Measurements from ENCODE around the gene COL9A2.

COL9A2 gene

DNA sequence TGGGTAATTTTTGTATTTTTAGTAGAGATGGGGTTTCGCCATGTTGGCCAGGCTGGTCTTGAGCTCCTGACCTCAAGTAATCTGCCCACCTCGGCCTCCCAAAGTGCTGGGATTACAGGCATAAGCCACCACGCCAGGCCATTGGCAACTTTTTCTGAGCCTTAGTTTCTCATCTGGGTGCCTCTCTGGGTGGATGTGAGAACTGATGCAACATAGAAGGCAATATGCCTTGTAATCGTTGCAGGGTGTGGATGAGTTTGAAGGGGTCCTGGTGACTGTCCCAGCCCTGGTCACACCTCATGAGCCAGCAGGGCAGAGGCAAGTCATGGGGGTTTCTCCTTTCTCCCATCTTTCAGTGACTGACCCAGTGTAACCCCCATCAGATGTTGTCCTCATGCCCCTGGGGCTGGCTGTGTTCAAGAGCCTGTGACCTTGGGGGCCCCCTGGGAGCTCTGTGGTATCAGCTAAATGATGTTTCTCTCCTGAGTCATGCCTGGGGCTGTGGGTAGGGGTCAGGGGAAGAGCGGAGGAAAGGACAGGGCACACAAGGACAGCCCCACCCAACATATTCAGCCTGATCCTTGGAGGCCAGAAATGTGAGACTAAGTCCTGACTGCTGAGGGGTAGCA, 3.6 kb downstream of the COL9A2 start:
- no peak overlapping the region for H3K27ac ChIP-seq
- no peak for TF ChIP-seq ZFX (IDR thresholded peaks at IDR 0.05; ENCODE audit: borderline replicate concordance)
- TF ChIP-seq, protein P1, sequence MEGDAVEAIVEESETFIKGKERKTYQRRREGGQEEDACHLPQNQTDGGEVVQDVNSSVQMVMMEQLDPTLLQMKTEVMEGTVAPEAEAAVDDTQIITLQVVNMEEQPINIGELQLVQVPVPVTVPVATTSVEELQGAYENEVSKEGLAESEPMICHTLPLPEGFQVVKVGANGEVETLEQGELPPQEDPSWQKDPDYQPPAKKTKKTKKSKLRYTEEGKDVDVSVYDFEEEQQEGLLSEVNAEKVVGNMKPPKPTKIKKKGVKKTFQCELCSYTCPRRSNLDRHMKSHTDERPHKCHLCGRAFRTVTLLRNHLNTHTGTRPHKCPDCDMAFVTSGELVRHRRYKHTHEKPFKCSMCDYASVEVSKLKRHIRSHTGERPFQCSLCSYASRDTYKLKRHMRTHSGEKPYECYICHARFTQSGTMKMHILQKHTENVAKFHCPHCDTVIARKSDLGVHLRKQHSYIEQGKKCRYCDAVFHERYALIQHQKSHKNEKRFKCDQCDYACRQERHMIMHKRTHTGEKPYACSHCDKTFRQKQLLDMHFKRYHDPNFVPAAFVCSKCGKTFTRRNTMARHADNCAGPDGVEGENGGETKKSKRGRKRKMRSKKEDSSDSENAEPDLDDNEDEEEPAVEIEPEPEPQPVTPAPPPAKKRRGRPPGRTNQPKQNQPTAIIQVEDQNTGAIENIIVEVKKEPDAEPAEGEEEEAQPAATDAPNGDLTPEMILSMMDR (IDR thresholded peaks at IDR 0.05), result no peak

DNA sequence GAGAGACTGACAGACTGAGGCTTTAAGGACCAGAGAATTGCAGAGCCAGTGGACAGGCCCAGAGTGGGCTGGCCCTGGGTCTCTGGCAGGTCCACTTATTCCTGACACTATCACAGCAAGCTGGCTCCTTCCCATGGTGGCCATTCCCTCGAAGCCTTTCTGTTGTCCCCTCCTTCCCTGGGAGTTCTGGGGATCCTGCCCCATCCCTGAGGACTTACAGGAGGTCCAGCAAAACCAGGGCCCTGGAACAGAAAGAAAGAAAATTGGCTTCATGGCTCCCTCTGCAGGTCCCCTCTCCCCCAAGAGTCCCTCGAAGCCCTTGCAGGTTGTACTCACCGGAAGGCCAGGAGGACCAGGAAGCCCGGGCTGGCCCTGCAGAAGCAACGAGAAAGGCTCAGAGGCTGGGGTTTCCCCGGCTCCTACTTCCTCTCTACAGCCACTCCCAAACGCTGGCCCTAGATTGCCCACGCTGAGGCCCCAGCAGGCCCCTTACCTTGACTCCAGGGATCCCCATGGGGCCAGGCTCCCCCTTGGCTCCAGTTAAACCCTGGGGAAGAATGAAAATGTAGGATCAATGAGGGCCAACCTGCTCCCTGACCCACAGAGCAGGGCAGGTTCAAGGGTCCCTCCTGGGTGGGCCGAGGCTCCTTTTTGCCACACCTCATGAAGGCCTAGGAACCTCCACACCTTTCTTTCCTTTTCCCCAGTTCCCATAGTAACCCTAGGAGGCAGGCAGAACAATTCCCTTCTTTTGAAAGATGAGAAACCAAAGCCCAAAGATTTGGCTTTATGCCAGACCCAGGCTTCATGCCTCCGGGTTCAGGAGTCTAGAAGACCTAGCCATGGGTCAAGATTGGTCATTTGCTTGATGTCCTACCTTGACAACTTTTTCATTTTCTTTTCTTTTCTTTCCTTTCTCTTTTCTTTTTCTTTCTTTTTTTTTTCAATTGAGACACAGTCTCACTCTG, 4.6 kb downstream of the COL9A2 start:
- H3K27ac ChIP-seq, result no peak overlapping the region
- no peak for TF ChIP-seq ZFX (IDR thresholded peaks at IDR 0.05; ENCODE audit: borderline replicate concordance)
- TF ChIP-seq, protein P1 (IDR thresholded peaks at IDR 0.05), result no peak

DNA sequence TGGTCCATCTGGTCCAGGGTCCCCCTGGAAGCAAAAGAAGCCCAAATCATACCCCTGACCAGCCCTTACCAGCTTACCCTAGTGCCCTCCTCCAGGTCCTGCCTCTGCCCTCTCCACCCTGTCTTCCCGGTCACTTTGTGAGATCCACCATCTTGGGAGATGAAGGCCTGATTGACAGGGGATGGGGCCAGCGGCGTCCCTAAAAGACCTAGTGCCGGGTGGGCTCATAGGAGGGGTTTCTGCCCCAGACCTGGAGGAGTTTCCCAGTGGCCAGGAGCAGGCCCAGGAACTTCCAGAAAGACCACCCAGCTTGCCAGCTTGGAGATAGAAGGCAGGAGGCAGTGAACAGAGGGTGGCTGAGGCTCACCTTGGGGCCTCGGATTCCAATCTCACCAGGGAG, 5.4 kb downstream of the COL9A2 start:
- no peak overlapping the region for H3K27ac ChIP-seq
- no peak for TF ChIP-seq ZFX (IDR thresholded peaks at IDR 0.05; ENCODE audit: borderline replicate concordance)
- TF ChIP-seq, protein P1 (IDR thresholded peaks at IDR 0.05), result no peak

DNA sequence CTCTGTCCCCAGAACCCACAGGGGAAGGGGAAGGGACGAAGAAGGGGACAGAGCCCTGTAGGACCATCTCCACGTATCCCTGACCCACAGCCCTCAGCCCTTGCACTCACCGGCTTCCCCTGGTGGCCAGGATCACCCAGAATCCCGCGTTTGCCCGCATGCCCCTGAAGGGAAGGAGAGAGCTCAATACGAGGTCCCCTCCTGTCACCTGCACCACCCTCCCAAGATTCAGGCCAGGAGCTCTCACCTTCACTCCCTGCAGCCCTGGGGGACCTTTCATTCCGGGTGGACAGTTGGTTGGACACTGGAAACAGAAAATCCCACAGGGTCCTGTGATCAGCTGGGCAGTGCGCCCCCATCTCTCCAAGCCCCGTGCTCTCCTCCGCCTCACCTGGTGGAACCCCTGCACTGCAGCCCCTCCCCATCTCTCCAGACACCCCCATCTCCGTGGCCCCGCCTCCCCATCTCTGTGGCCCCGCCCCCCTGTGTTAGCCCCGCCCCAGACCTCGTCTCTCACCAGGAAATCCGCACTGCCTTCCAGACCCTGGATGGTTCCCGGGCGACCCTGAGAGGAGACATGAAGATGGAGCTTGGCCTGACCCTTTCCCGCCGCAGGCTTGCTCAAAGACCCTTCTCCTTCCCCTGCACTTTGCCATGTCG, 6.0 kb downstream of the COL9A2 start:
- no peak overlapping the region for H3K27ac ChIP-seq
- TF ChIP-seq, protein P1 (IDR thresholded peaks at IDR 0.05), result 0 out of 2 replicates have a peak, but pooled peaks have one; percentile 7
- TF ChIP-seq ZFX (IDR thresholded peaks at IDR 0.05; ENCODE audit: borderline replicate concordance), result no peak

DNA sequence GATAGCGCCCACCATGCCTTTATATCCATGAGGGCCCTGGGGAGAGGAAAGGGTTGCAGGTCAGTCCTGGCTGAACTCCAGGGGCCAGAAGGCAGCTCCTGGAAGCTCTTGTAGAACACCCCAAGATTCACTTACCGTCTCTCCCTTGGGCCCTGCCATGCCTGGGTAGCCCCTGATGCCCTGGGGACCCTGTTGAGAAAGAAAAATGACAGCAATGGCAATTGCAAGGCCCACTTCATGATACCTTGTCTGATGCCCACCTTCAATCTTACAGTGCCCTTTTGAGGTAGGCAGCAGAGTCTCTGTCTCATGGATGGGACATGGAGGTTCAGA, 7.0 kb downstream of the COL9A2 start:
- no peak overlapping the region for H3K27ac ChIP-seq
- TF ChIP-seq ZFX (IDR thresholded peaks at IDR 0.05; ENCODE audit: borderline replicate concordance), result no peak
- TF ChIP-seq, protein P1 (IDR thresholded peaks at IDR 0.05), result no peak

DNA sequence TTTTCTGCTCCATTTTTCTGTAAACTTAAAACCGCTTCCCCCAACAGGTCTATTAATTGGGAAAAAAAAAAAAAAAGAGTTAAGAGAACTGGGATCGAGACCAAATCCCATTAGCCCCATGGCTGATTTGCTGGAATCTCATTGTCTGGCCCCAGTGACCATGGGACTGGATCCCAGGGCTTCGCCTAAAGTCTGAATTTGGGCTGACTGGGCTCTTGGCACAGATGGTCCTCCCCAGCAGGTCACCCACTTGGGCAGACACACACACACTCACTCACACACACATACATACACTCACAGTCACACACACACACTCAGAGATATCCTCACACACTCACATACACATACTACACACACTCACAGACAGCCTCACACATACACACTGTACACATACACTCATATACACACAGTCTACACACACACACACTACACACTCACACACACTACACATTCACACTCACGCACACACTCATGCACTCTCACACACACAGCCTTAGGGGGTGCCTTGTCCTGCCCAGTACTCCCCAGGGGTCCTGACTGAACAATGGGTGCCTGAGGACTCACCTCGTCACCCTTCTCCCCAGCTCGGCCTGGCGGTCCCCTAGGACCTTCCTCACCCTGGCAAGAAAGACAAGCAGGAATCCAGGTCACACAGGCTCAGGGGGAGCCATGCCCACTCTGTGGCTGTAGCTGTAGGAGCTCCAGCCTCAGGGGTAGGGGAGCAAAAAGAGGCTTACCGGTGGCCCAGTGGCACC, 7.5 kb downstream of the COL9A2 start:
- no peak overlapping the region for H3K27ac ChIP-seq

More for the DNA sequence above, 7.5 kb downstream of the COL9A2 start:
- TF ChIP-seq, protein P1 (IDR thresholded peaks at IDR 0.05), result no peak
- no peak for TF ChIP-seq ZFX (IDR thresholded peaks at IDR 0.05; ENCODE audit: borderline replicate concordance)
